CD4-positive, alpha-beta T cell (primary cell): ENCODE results near the gene RIPK1. TPM values are rescaled to one million over a fixed set of nuclear protein-coding genes. Genes with fewer than 3 reads are reported as not detected.

ENCODE experiments used
- ATAC-seq: fragments of 200-7000 bp; cut with Tn5 transposase; one replicate; pipeline ENCODE4 v1.10.0; 2022; ENCODE audit warnings: mild to moderate bottlenecking; ENCODE audit not compliant: poor library complexity
- CTCF ChIA-PET: fragments of 350-600 bp; sonication (Branson Sonifier 250); formaldehyde crosslinking; loops from one replicate; lab custom pipeline; 2021; ENCODE audit warnings: antibody characterized with exemption, inconsistent platforms; lab: Charles Lee
- POLR2A ChIA-PET: fragments of 350-600 bp; sonication (Branson Sonifier 250); formaldehyde crosslinking; loops from one replicate; lab custom pipeline; 2021; ENCODE audit warnings: antibody characterized with exemption, inconsistent platforms; lab: Charles Lee
- DNase-seq, 14 experiments: peaks; one replicate each; pipeline ENCODE4 v3.0.0-alpha.2; 2013 to 2020; ENCODE audit warnings: mixed read lengths in 2 of 14
- H3K27ac ChIP-seq, 2 donors: one replicate each; pipeline versions ENCODE4 v1.5.1 to v1.7.0; 2013; ENCODE audit warnings: low read length in 2 of 2, low read depth in 1 of 2, mild to moderate bottlenecking in 1 of 2
- H3K27me3 ChIP-seq, 2 experiments: 1 replicate in 1 of 2; 2 replicates in 1 of 2; pipeline versions ENCODE4 v1.6.1 to v1.7.0; 2013; ENCODE audit warnings: low read length in 2 of 2, control low read depth in 1 of 2, mild to moderate bottlenecking in 1 of 2, moderate library complexity in 1 of 2; ENCODE audit not compliant: insufficient read depth in 2 of 2, control insufficient read depth in 1 of 2
- H3K36me3 ChIP-seq: one replicate; pipeline ENCODE4 v1.6.1; 2013; ENCODE audit warnings: low read length, control low read depth; ENCODE audit not compliant: insufficient read depth
- H3K4me1 ChIP-seq: one replicate; pipeline ENCODE4 v1.6.1; 2013; ENCODE audit warnings: low read length, control low read depth; ENCODE audit not compliant: insufficient read depth
- H3K4me3 ChIP-seq: one replicate; pipeline ENCODE4 v1.5.1; 2013; ENCODE audit warnings: mild to moderate bottlenecking, low read length, moderate library complexity
- H3K9me3 ChIP-seq, 2 experiments: 1 replicate in 1 of 2; 2 replicates in 1 of 2; pipeline versions ENCODE4 v1.6.1 to v1.7.0; 2013; ENCODE audit warnings: low read length in 2 of 2, mild to moderate bottlenecking in 2 of 2, control low read depth in 1 of 2, moderate library complexity in 1 of 2; ENCODE audit not compliant: control insufficient read depth in 1 of 2, insufficient read depth in 1 of 2
- H3K27ac Mint-ChIP-seq: one replicate; pipeline ENCODE4 v1.8.0; 2020; ENCODE audit warnings: mixed read lengths
- H3K27me3 Mint-ChIP-seq: one replicate; pipeline ENCODE4 v1.8.0; 2021; ENCODE audit warnings: mixed read lengths
- H3K36me3 Mint-ChIP-seq: one replicate; pipeline ENCODE4 v1.8.0; 2021; ENCODE audit warnings: low read depth, mixed read lengths
- H3K4me1 Mint-ChIP-seq: one replicate; pipeline ENCODE4 v1.8.0; 2021; ENCODE audit warnings: low read depth, mixed read lengths
- H3K4me3 Mint-ChIP-seq: one replicate; pipeline ENCODE4 v1.8.0; 2020; ENCODE audit warnings: mild to moderate bottlenecking, mixed read lengths
- H3K9me3 Mint-ChIP-seq: one replicate; pipeline ENCODE4 v1.8.0; 2020; ENCODE audit warnings: mixed read lengths
- CTCF ChIP-seq: fragments of 200-600 bp; IDR thresholded peaks from one replicate; pipeline ENCODE4 v1.8.0; 2022; ENCODE audit warnings: antibody characterized with exemption, mild to moderate bottlenecking
- intact Hi-C, 2 experiments: fragments of 100-400 bp; cut with DNase I in 1 of 2; cut with micrococcal nuclease in 1 of 2; formaldehyde crosslinking; loops; one replicate each; pipeline versions ENCODE4 v1.15.1 to v1.9.0; 2023 to 2025; cut with DNase I, micrococcal nuclease
- total RNA-seq, 174 experiments: library from RNA in 2 of 174; stranded (reverse) in 2 of 174; gene quantifications; one replicate each; pipeline ENCODE4 v1.2.3 and lab custom pipeline; 2021 to 2026

Gene RIPK1
- total RNA-seq, 2 experiments from 2014 or later, result 17.2 to 17.3 TPM

DNA sequence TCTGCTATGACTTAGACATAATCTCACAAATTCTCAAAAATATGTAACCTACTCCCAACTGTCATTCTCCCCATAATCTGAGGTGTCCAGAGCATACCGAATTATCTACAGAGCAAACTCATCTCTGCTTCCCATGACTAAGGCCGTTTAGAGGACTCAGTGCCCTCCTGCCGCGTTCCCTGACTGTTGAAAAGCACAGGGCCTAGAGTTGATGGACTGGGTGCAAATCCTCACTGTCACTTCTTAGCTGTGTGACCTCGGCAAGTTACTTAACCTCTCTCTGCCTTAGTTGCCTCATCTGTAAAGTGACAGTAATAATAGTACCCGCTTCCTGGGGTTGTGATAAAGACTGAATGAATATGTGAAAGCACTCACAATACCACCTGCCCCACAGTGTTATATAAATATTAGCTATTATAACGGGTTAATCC, 93.8 kb downstream of the RIPK1 start:
- Mint-ChIP-seq H3K27ac (peak overlapping the region; percentile 87), H3K27me3 (peaks cover 10% of the 10 kb centered on the region), H3K4me1 (peaks cover 46% of the 10 kb centered on the region), H3K9me3 (no peaks in the 10 kb centered on the region), H3K36me3 (no peaks in the 10 kb centered on the region), H3K4me3 (peak overlapping the region; percentile 52)
- POLR2A ChIA-PET, result interaction anchor here (1.1 kb wide), 1 partner anchor 172 kb away, joined by 3 read pairs; no protein-coding TSS in a partner anchor
- Histone ChIP-seq H3K27me3 (no peaks in the 10 kb centered on the region), H3K9me3 (no peaks in the 10 kb centered on the region), H3K4me3 (peak overlapping the region; percentile 80), H3K36me3 (no peaks in the 10 kb centered on the region), H3K27ac (peak overlapping the region in 1 of 2 donors; percentile 60), H3K4me1 (peaks cover 47% of the 10 kb centered on the region)
- CTCF ChIA-PET, result interaction anchor here (0.6 to 1.3 kb wide), 2 partner anchors 90 to 98 kb away, joined by 3 to 9 read pairs; no protein-coding TSS in a partner anchor
- no peak for TF ChIP-seq CTCF
- DNase-seq (peak in 1 of 14 experiments; percentile 16), ATAC-seq (no peak)
- intact Hi-C loops, result loop anchor here (5.0 to 10.0 kb wide), 4 partner anchors 65 to 397 kb away; partner anchors contain the start of genes PSMG4 (in 1 of the 2), RIPK1 (in 1 of the 2), TUBB2B (in 1 of the 2) and WRNIP1 (in 1 of the 2)

DNA sequence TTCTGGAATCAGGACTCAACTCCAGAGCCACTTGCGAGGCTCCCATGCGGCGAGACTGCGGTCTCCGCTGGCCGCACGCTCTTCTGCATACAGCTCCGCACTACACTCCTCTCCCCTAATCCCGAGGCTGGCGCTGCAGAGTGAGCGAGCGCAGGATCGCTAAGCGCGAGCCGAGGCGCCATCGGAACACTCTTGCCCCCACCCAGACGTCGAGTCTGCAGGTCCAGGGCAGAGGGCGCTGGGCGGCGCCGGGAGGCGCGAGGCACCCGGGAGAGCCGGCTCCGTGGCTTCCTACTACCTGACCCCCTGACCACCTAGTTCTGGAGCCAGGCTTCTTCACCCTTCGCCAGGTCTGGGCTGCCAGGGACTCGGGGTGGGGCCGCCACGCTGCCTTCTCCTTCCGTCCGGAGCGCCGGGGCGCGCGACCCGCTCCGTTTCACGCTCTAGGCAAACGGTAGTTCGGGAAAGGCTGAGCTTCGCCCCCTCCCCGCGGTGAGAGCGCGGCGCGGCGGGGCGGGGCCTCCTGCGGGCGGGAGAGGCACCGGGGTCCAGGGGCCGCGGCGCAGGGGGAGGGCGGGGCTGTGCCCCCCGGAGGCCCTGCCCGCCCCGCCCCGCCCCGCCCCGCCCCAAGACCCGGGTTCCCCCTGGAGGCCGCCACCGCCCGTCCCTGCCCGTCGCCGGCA, 94.4 kb downstream of the RIPK1 start:
- DNase-seq, result peak; percentile 22 to 83 (median 44)
- H3K36me3 Mint-ChIP-seq, result no peaks in the 10 kb centered on the region
- peak overlapping the region; percentile 87 for H3K27ac Mint-ChIP-seq
- intact Hi-C loops, result loop anchor here (5.0 to 10.0 kb wide), 4 partner anchors 65 to 398 kb away; partner anchors contain the start of genes PSMG4 (in 1 of the 2), RIPK1 (in 1 of the 2), TUBB2B (in 1 of the 2) and WRNIP1 (in 1 of the 2)
- ChIA-PET POLR2A (interaction anchor here (0.6 to 1.1 kb wide), 2 partner anchors 172 to 797 kb away, joined by 3 to 4 read pairs; no protein-coding TSS in a partner anchor), CTCF (interaction anchor here (0.6 to 1.3 kb wide), 2 partner anchors 52 to 89 kb away, joined by 3 to 9 read pairs; no protein-coding TSS in a partner anchor)
- peak; percentile 54 for ATAC-seq
- peaks cover 46% of the 10 kb centered on the region for H3K4me1 Mint-ChIP-seq
- H3K27me3 ChIP-seq, result no peaks in the 10 kb centered on the region
- H3K4me3 Mint-ChIP-seq, result peak overlapping the region; percentile 85
- H3K36me3 ChIP-seq, result no peaks in the 10 kb centered on the region
- H3K4me3 ChIP-seq, result peak overlapping the region; percentile 80
- H3K9me3 ChIP-seq, result no peaks in the 10 kb centered on the region
- H3K27ac ChIP-seq, result peak overlapping the region; percentile 35 to 60
- H3K9me3 Mint-ChIP-seq, result no peaks in the 10 kb centered on the region
- peaks cover 46% of the 10 kb centered on the region for H3K4me1 ChIP-seq
- H3K27me3 Mint-ChIP-seq, result peaks cover 10% of the 10 kb centered on the region
- TF ChIP-seq CTCF, result no peak

- no peaks in the 10 kb centered on the region for H3K27me3 ChIP-seq
- H3K9me3 ChIP-seq, result no peaks in the 10 kb centered on the region
- Mint-ChIP-seq H3K27ac (peak overlapping the region; percentile 37), H3K36me3 (no peaks in the 10 kb centered on the region), H3K27me3 (peaks cover 10% of the 10 kb centered on the region), H3K4me3 (peak overlapping the region; percentile 82), H3K9me3 (no peaks in the 10 kb centered on the region), H3K4me1 (peaks cover 44% of the 10 kb centered on the region)
- ATAC-seq, result no peak
- ChIA-PET POLR2A (interaction anchor here (0.6 kb wide), 1 partner anchor 797 kb away, joined by 4 read pairs; no protein-coding TSS in a partner anchor), CTCF (interaction anchor here (0.6 kb wide), 1 partner anchor 51 kb away, joined by 3 read pairs; no protein-coding TSS in a partner anchor)
- peaks cover 41% of the 10 kb centered on the region for H3K4me1 ChIP-seq
- H3K36me3 ChIP-seq, result no peaks in the 10 kb centered on the region
- no peak overlapping the region for H3K27ac ChIP-seq
- intact Hi-C loops, result loop anchor here (5.0 to 10.0 kb wide), 4 partner anchors 64 to 398 kb away; partner anchors contain the start of genes PSMG4 (in 1 of the 2), RIPK1 (in 1 of the 2), TUBB2B (in 1 of the 2) and WRNIP1 (in 1 of the 2)
- no peak for DNase-seq
- TF ChIP-seq CTCF, result no peak
- peak overlapping the region; percentile 80 for H3K4me3 ChIP-seq
These were observed 94.9 kb downstream of the RIPK1 start for GRCh38 chr6:3163248-3163594.
